Muscle layer of duodenum (tissue), 2 donors: ENCODE results near the gene NTRK2.

ENCODE experiments used
- H3K27ac ChIP-seq: one replicate; pipeline ENCODE4 v1.7.0; 2013; ENCODE audit warnings: mild to moderate bottlenecking, low read length
- H3K27me3 ChIP-seq: one replicate; pipeline ENCODE4 v1.7.0; 2013; ENCODE audit warnings: low read depth, mild to moderate bottlenecking, control low read depth, low read length
- H3K36me3 ChIP-seq, 2 donors: one replicate each; pipeline ENCODE4 v1.7.0; 2013; ENCODE audit warnings: low read length in 2 of 2, control low read depth in 1 of 2, mild to moderate bottlenecking in 1 of 2; ENCODE audit not compliant: insufficient read depth in 2 of 2, control insufficient read depth in 1 of 2
- H3K4me1 ChIP-seq, 2 donors: one replicate each; pipeline ENCODE4 v1.7.0; 2013; ENCODE audit warnings: low read length in 2 of 2, mild to moderate bottlenecking in 2 of 2, control low read depth in 1 of 2, moderate library complexity in 1 of 2; ENCODE audit not compliant: insufficient read depth in 2 of 2, control insufficient read depth in 1 of 2
- H3K4me3 ChIP-seq, 2 donors: one replicate each; pipeline ENCODE4 v1.7.0; 2013; ENCODE audit warnings: low read length in 2 of 2, low read depth in 1 of 2, mild to moderate bottlenecking in 1 of 2
- H3K9me3 ChIP-seq, 2 donors: one replicate each; pipeline ENCODE4 v1.7.0; 2013; ENCODE audit warnings: low read length in 2 of 2, control low read depth in 1 of 2, mild to moderate bottlenecking in 1 of 2; ENCODE audit not compliant: control insufficient read depth in 1 of 2
- donor health status: healthy.

The NTRK2 gene

GRCh38 chr9:84742261-84742660 lies 72.7 kb downstream of the NTRK2 start:
- H3K36me3 ChIP-seq, result no peaks in the 10 kb centered on the region
- no peak overlapping the region for H3K4me3 ChIP-seq
- H3K9me3 ChIP-seq, result no peaks in the 10 kb centered on the region
- H3K27me3 ChIP-seq, result no peaks in the 10 kb centered on the region
- H3K27ac ChIP-seq, result no peak overlapping the region
- H3K4me1 ChIP-seq, result no peaks in the 10 kb centered on the region

- Histone ChIP-seq H3K4me3 (no peak overlapping the region), H3K27ac (no peak overlapping the region), H3K9me3 (no peaks in the 10 kb centered on the region), H3K4me1 (no peaks in the 10 kb centered on the region), H3K36me3 (no peaks in the 10 kb centered on the region), H3K27me3 (no peaks in the 10 kb centered on the region)
Observed at GRCh38 chr9:84744195-84744594, 74.7 kb downstream of the NTRK2 start.

GRCh38 chr9:84744726-84745125 lies 75.2 kb downstream of the NTRK2 start:
- Histone ChIP-seq H3K4me3 (no peak overlapping the region), H3K36me3 (no peaks in the 10 kb centered on the region), H3K27me3 (no peaks in the 10 kb centered on the region), H3K27ac (no peak overlapping the region), H3K4me1 (no peaks in the 10 kb centered on the region), H3K9me3 (no peaks in the 10 kb centered on the region)

- H3K4me1 ChIP-seq, result no peaks in the 10 kb centered on the region
- no peak overlapping the region for H3K4me3 ChIP-seq
- no peaks in the 10 kb centered on the region for H3K9me3 ChIP-seq
- no peaks in the 10 kb centered on the region for H3K36me3 ChIP-seq
- H3K27ac ChIP-seq, result no peak overlapping the region
- no peaks in the 10 kb centered on the region for H3K27me3 ChIP-seq
Observed at GRCh38 chr9:84748112-84748511, 78.6 kb downstream of the NTRK2 start.

GRCh38 chr9:84750152-84750865 lies 80.8 kb downstream of the NTRK2 start:
- Histone ChIP-seq H3K4me1 (no peaks in the 10 kb centered on the region), H3K27me3 (no peaks in the 10 kb centered on the region), H3K27ac (no peak overlapping the region), H3K36me3 (no peaks in the 10 kb centered on the region), H3K4me3 (no peak overlapping the region), H3K9me3 (no peaks in the 10 kb centered on the region)

GRCh38 chr9:84751921-84752320 lies 82.4 kb downstream of the NTRK2 start:
- Histone ChIP-seq H3K4me1 (peaks cover 0 to 13% of the 10 kb centered on the region in 2 donors), H3K36me3 (no peaks in the 10 kb centered on the region), H3K4me3 (no peak overlapping the region), H3K9me3 (no peaks in the 10 kb centered on the region), H3K27me3 (no peaks in the 10 kb centered on the region), H3K27ac (no peak overlapping the region)

- Histone ChIP-seq H3K4me3 (no peak overlapping the region), H3K27ac (no peak overlapping the region), H3K27me3 (no peaks in the 10 kb centered on the region), H3K4me1 (peaks cover 0 to 13% of the 10 kb centered on the region in 2 donors), H3K36me3 (no peaks in the 10 kb centered on the region), H3K9me3 (no peaks in the 10 kb centered on the region)
Observed at GRCh38 chr9:84754461-84754860, 84.9 kb downstream of the NTRK2 start.

- no peaks in the 10 kb centered on the region for H3K27me3 ChIP-seq
- H3K27ac ChIP-seq, result no peak overlapping the region
- no peaks in the 10 kb centered on the region for H3K9me3 ChIP-seq
- no peaks in the 10 kb centered on the region for H3K36me3 ChIP-seq
- no peak overlapping the region for H3K4me3 ChIP-seq
- peaks cover 0 to 13% of the 10 kb centered on the region in 2 donors for H3K4me1 ChIP-seq
Observed at GRCh38 chr9:84754881-84755280, 85.4 kb downstream of the NTRK2 start.

- H3K4me1 ChIP-seq, result peaks cover 0 to 13% of the 10 kb centered on the region in 2 donors
- H3K27ac ChIP-seq, result no peak overlapping the region
- no peak overlapping the region for H3K4me3 ChIP-seq
- no peaks in the 10 kb centered on the region for H3K36me3 ChIP-seq
- no peaks in the 10 kb centered on the region for H3K9me3 ChIP-seq
- H3K27me3 ChIP-seq, result no peaks in the 10 kb centered on the region
Observed at GRCh38 chr9:84755380-84755779, 85.9 kb downstream of the NTRK2 start.

- no peaks in the 10 kb centered on the region for H3K9me3 ChIP-seq
- H3K4me3 ChIP-seq, result no peak overlapping the region
- no peaks in the 10 kb centered on the region for H3K36me3 ChIP-seq
- H3K27me3 ChIP-seq, result no peaks in the 10 kb centered on the region
- no peak overlapping the region for H3K27ac ChIP-seq
- peaks cover 0 to 13% of the 10 kb centered on the region in 2 donors for H3K4me1 ChIP-seq
Observed at GRCh38 chr9:84756171-84756570, 86.6 kb downstream of the NTRK2 start.

GRCh38 chr9:84756731-84757130 lies 87.2 kb downstream of the NTRK2 start:
- Histone ChIP-seq H3K27ac (no peak overlapping the region), H3K4me3 (no peak overlapping the region), H3K9me3 (no peaks in the 10 kb centered on the region), H3K36me3 (no peaks in the 10 kb centered on the region), H3K4me1 (peaks cover 0 to 13% of the 10 kb centered on the region in 2 donors), H3K27me3 (no peaks in the 10 kb centered on the region)

- H3K4me3 ChIP-seq, result no peak overlapping the region
- H3K4me1 ChIP-seq, result peaks cover 0 to 13% of the 10 kb centered on the region in 2 donors
- H3K27me3 ChIP-seq, result no peaks in the 10 kb centered on the region
- no peak overlapping the region for H3K27ac ChIP-seq
- no peaks in the 10 kb centered on the region for H3K9me3 ChIP-seq
- H3K36me3 ChIP-seq, result no peaks in the 10 kb centered on the region
Observed at GRCh38 chr9:84758817-84759216, 89.3 kb downstream of the NTRK2 start.
